Esophagus muscularis mucosa (tissue), 3 donors: Measurements from ENCODE around the gene FMN2.

ENCODE experiments used
- POLR2A ChIP-seq: fragments of 450-650 bp; IDR thresholded peaks from one replicate; pipeline ENCODE4 v1.6.1; 2017; ENCODE audit warnings: antibody characterized with exemption, moderate library complexity, mild to moderate bottlenecking, low read depth
- POLR2AphosphoS5 ChIP-seq, 2 donors: sonication (generic); formaldehyde crosslinking; IDR thresholded peaks; one replicate each; pipeline ENCODE4 v1.6.1; 2017; ENCODE audit warnings: antibody characterized with exemption in 2 of 2
- TF ChIP-seq, protein P1 (sequence below), 3 experiments: fragments of 200-600 bp in 2 of 3; fragments of 450-650 bp in 1 of 3; sonication (generic) in 2 of 3; IDR thresholded peaks; one replicate each; pipeline ENCODE4 v1.5.1; 2017 to 2019; ENCODE audit warnings: antibody characterized with exemption in 3 of 3, mild to moderate bottlenecking in 2 of 3, moderate library complexity in 1 of 3

DNA sequence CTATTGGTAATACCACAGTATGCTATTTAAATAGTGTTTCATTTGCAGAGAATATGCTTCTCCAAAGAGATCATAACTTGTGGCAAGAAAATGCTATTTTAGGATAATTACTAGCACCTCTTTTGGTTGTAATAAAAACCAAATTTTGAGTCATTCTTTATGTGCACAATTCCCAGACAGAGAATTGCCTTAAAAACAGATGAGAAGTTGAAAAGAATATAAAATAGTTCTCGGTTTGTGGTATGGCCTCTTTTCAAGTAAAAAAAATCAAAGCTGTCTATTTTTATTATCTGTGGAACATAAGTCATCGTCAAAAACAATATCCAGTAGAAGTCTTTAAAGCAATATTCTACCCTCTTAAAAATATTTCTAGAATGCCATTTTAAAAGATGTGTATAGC, 334.4 kb downstream of the FMN2 start:
- no peak for TF ChIP-seq POLR2AphosphoS5 (IDR thresholded peaks at IDR 0.05)
- TF ChIP-seq, protein P1, sequence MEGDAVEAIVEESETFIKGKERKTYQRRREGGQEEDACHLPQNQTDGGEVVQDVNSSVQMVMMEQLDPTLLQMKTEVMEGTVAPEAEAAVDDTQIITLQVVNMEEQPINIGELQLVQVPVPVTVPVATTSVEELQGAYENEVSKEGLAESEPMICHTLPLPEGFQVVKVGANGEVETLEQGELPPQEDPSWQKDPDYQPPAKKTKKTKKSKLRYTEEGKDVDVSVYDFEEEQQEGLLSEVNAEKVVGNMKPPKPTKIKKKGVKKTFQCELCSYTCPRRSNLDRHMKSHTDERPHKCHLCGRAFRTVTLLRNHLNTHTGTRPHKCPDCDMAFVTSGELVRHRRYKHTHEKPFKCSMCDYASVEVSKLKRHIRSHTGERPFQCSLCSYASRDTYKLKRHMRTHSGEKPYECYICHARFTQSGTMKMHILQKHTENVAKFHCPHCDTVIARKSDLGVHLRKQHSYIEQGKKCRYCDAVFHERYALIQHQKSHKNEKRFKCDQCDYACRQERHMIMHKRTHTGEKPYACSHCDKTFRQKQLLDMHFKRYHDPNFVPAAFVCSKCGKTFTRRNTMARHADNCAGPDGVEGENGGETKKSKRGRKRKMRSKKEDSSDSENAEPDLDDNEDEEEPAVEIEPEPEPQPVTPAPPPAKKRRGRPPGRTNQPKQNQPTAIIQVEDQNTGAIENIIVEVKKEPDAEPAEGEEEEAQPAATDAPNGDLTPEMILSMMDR (IDR thresholded peaks at IDR 0.05), result no peak
- no peak for TF ChIP-seq POLR2A
